ENCODE measurements around the gene RPL10A.

Gene RPL10A

DNA sequence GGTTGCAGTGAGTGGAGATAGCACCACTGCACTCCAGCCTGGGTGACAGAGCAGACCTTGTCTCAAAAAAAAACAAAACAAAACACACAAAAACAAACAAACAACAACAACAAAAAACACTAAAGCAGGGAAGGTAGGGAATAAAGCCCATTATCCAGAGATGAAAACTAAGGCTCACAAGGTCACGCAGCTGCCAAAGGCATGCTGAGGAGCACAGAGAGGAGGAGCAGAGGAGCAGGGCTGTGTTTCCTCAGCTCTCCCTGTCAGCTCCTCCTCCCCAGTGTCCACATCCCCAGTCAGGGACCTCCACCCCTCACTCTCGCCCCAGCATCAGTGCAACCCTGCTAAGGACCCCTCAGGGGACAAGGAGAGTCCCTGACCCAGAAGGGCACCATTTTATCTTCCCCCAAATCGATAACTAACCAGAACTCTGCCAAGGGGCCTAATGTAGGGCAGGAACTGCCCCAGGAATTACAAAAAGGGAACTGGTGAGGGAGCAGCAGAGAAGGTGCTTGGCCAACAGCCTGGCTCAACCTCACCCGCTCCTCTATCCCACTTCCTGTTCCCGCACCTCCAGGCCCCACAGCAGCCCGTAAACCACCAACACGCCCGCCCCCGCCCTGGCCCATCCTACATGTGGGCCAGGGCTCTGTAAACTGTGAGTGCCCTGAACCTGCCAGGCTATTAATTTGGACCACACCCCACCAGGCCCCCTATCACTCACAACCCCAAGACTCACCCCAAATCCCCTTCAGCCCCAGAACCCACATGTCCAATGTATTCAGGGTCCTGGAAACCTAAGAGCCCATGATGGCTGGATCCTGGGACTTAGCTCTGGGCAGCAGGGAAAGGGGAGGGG lies 19.7 kb downstream of the RPL10A start:
- H3K4me1 ChIP-seq (ENCODE audit: insufficient read depth, low read length, severe bottlenecking), result no peaks in the 10 kb centered on the region
- no peak for TF ChIP-seq CTCF (IDR thresholded peaks at IDR 0.05; ENCODE audit: low read length)
- TF ChIP-seq EZH2 (IDR thresholded peaks at IDR 0.05; ENCODE audit: borderline replicate concordance, low read length), result no peak
- H4K20me1 ChIP-seq (ENCODE audit: insufficient read depth, low read length), result no peaks in the 10 kb centered on the region
- no peaks in the 10 kb centered on the region for H3F3A ChIP-seq (ENCODE audit: insufficient read depth, low read length)
- H2AFZ ChIP-seq (ENCODE audit: low read length), result no peak overlapping the region
- no peak overlapping the region for H3K4me2 ChIP-seq (ENCODE audit: low read length)
- H3K36me3 ChIP-seq (ENCODE audit: insufficient read depth, low read length), result no peaks in the 10 kb centered on the region
- peaks cover 12% of the 10 kb centered on the region for H3K27me3 ChIP-seq (ENCODE audit: insufficient read depth, low read length)
- no peak overlapping the region for H3K9ac ChIP-seq (ENCODE audit: low read length)
- no peak overlapping the region for H3K4me3 ChIP-seq (ENCODE audit: low read depth, low read length, poor library complexity, severe bottlenecking)
- H3K9me2 ChIP-seq (ENCODE audit: low read depth, low read length), result no peaks in the 10 kb centered on the region
- no peak overlapping the region for H3K27ac ChIP-seq (ENCODE audit: low read depth, low read length, poor library complexity, severe bottlenecking)
- no peaks in the 10 kb centered on the region for H3K79me2 ChIP-seq (ENCODE audit: insufficient read depth, low read length)
- no peaks in the 10 kb centered on the region for H3K9me3 ChIP-seq (ENCODE audit: low read length)

DNA sequence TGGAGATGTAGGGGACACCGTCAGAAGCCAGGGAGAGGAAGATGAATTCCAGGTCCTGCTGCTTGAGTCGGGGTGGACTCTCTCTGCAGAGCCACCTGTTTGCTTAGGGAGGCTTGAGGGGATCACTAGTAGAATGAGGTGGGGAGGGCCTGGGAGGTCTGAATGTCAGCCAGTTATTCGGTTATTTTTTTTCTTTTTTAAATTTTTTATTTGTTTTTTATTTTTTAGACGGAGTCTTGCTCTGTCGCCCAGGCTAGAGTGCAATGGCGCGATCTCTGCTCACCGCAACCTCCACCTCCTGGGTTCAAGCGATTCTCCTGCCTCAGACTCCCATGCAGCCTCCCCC lies 20.3 kb downstream of the RPL10A start:
- Histone ChIP-seq H3K9me3 (ENCODE audit: low read length) (no peaks in the 10 kb centered on the region), H3K27me3 (ENCODE audit: insufficient read depth, low read length) (peaks cover 9% of the 10 kb centered on the region), H3K36me3 (ENCODE audit: insufficient read depth, low read length) (no peaks in the 10 kb centered on the region), H3K4me3 (ENCODE audit: low read depth, low read length, poor library complexity, severe bottlenecking) (no peak overlapping the region), H4K20me1 (ENCODE audit: insufficient read depth, low read length) (no peaks in the 10 kb centered on the region), H3K27ac (ENCODE audit: low read depth, low read length, poor library complexity, severe bottlenecking) (no peak overlapping the region), H3K9me2 (ENCODE audit: low read depth, low read length) (no peaks in the 10 kb centered on the region), H3K4me2 (ENCODE audit: low read length) (no peak overlapping the region), H3K4me1 (ENCODE audit: insufficient read depth, low read length, severe bottlenecking) (no peaks in the 10 kb centered on the region), H3K9ac (ENCODE audit: low read length) (no peak overlapping the region), H2AFZ (ENCODE audit: low read length) (no peak overlapping the region), H3K79me2 (ENCODE audit: insufficient read depth, low read length) (no peaks in the 10 kb centered on the region), H3F3A (ENCODE audit: insufficient read depth, low read length) (no peaks in the 10 kb centered on the region)
- no peak for TF ChIP-seq CTCF (IDR thresholded peaks at IDR 0.05; ENCODE audit: low read length)
- no peak for TF ChIP-seq EZH2 (IDR thresholded peaks at IDR 0.05; ENCODE audit: borderline replicate concordance, low read length)

- peaks cover 9% of the 10 kb centered on the region for H3K27me3 ChIP-seq (ENCODE audit: insufficient read depth, low read length)
- no peaks in the 10 kb centered on the region for H3K9me3 ChIP-seq (ENCODE audit: low read length)
- H3K4me3 ChIP-seq (ENCODE audit: low read depth, low read length, poor library complexity, severe bottlenecking), result no peak overlapping the region
- H3K36me3 ChIP-seq (ENCODE audit: insufficient read depth, low read length), result no peaks in the 10 kb centered on the region
- H3K4me1 ChIP-seq (ENCODE audit: insufficient read depth, low read length, severe bottlenecking), result no peaks in the 10 kb centered on the region
- no peak overlapping the region for H2AFZ ChIP-seq (ENCODE audit: low read length)
- H3K4me2 ChIP-seq (ENCODE audit: low read length), result no peak overlapping the region
- no peaks in the 10 kb centered on the region for H3K9me2 ChIP-seq (ENCODE audit: low read depth, low read length)
- no peak for TF ChIP-seq EZH2 (IDR thresholded peaks at IDR 0.05; ENCODE audit: borderline replicate concordance, low read length)
- no peak for TF ChIP-seq CTCF (IDR thresholded peaks at IDR 0.05; ENCODE audit: low read length)
- H3K27ac ChIP-seq (ENCODE audit: low read depth, low read length, poor library complexity, severe bottlenecking), result no peak overlapping the region
- no peaks in the 10 kb centered on the region for H4K20me1 ChIP-seq (ENCODE audit: insufficient read depth, low read length)
- no peaks in the 10 kb centered on the region for H3K79me2 ChIP-seq (ENCODE audit: insufficient read depth, low read length)
- no peak overlapping the region for H3K9ac ChIP-seq (ENCODE audit: low read length)
- no peaks in the 10 kb centered on the region for H3F3A ChIP-seq (ENCODE audit: insufficient read depth, low read length)
These were observed 20.9 kb downstream of the RPL10A start for GRCh38 chr6:35489066-35489465.

Measured in OCI-LY1 (cell line).